Measurements from ENCODE around the gene ARID5B.
A peak's percentile ranks its signal among the peaks of the same experiment; 100 is the strongest.

The ARID5B gene

GRCh38 chr10:61892961-61893360 lies 8.5 kb upstream of the ARID5B start:
- TF ChIP-seq JUND (IDR thresholded peaks at IDR 0.05; ENCODE audit: low read depth), result no peak
- DNase-seq (ENCODE audit: low read depth in 1 of 2, low spot score in 1 of 2), result no peak
- in situ Hi-C loops (cut with HindIII; ENCODE audit: low pct_unique_long_range_greater_than_20kb, low sequenced_read_pairs), result no loop called here

- no peak for TF ChIP-seq JUND (IDR thresholded peaks at IDR 0.05; ENCODE audit: low read depth)
- in situ Hi-C loops (cut with HindIII; ENCODE audit: low pct_unique_long_range_greater_than_20kb, low sequenced_read_pairs), result no loop called here
These were observed 7.4 kb upstream of the ARID5B start for GRCh38 chr10:61894133-61894532.

GRCh38 chr10:61895898-61896600 lies 5.5 kb upstream of the ARID5B start:
- TF ChIP-seq JUND (IDR thresholded peaks at IDR 0.05; ENCODE audit: low read depth), result no peak
- in situ Hi-C loops (cut with HindIII; ENCODE audit: low pct_unique_long_range_greater_than_20kb, low sequenced_read_pairs), result no loop called here
- no peak for DNase-seq (ENCODE audit: low read depth in 1 of 2, low spot score in 1 of 2)

More at GRCh38 chr10:61894133-61894532, 7.4 kb upstream of the ARID5B start:
- DNase-seq (ENCODE audit: low read depth in 1 of 2, low spot score in 1 of 2), result no peak

- in situ Hi-C loops (cut with HindIII; ENCODE audit: low pct_unique_long_range_greater_than_20kb, low sequenced_read_pairs), result no loop called here
- DNase-seq (ENCODE audit: low read depth in 1 of 2, low spot score in 1 of 2), result peak; percentile 49 to 89
- no peak for TF ChIP-seq JUND (IDR thresholded peaks at IDR 0.05; ENCODE audit: low read depth)
These were observed 4.4 kb upstream of the ARID5B start for GRCh38 chr10:61896854-61897661.

- DNase-seq (ENCODE audit: low read depth in 1 of 2, low spot score in 1 of 2), result peak; percentile 47 to 59
- TF ChIP-seq JUND (IDR thresholded peaks at IDR 0.05; ENCODE audit: low read depth), result no peak
- in situ Hi-C loops (cut with HindIII; ENCODE audit: low pct_unique_long_range_greater_than_20kb, low sequenced_read_pairs), result no loop called here
These were observed 3.6 kb upstream of the ARID5B start for GRCh38 chr10:61897671-61898434.

- DNase-seq (ENCODE audit: low read depth in 1 of 2, low spot score in 1 of 2), result no peak
- TF ChIP-seq JUND (IDR thresholded peaks at IDR 0.05; ENCODE audit: low read depth), result no peak
- in situ Hi-C loops (cut with HindIII; ENCODE audit: low pct_unique_long_range_greater_than_20kb, low sequenced_read_pairs), result no loop called here
These were observed 3.1 kb upstream of the ARID5B start for GRCh38 chr10:61898435-61898778.

- TF ChIP-seq JUND (IDR thresholded peaks at IDR 0.05; ENCODE audit: low read depth), result no peak
- in situ Hi-C loops (cut with HindIII; ENCODE audit: low pct_unique_long_range_greater_than_20kb, low sequenced_read_pairs), result no loop called here
- no peak for DNase-seq (ENCODE audit: low read depth in 1 of 2, low spot score in 1 of 2)
These were observed 2.4 kb upstream of the ARID5B start for GRCh38 chr10:61899069-61899531.

- in situ Hi-C loops (cut with HindIII; ENCODE audit: low pct_unique_long_range_greater_than_20kb, low sequenced_read_pairs), result no loop called here
- TF ChIP-seq JUND (IDR thresholded peaks at IDR 0.05; ENCODE audit: low read depth), result no peak
These were observed 1.9 kb upstream of the ARID5B start for GRCh38 chr10:61899663-61899996.

GRCh38 chr10:61899997-61900828 lies 1.3 kb upstream of the ARID5B start:
- DNase-seq (ENCODE audit: low read depth in 1 of 2, low spot score in 1 of 2), result peak in 1 of 2 experiments; percentile 58
- in situ Hi-C loops (cut with HindIII; ENCODE audit: low pct_unique_long_range_greater_than_20kb, low sequenced_read_pairs), result no loop called here
- no peak for TF ChIP-seq JUND (IDR thresholded peaks at IDR 0.05; ENCODE audit: low read depth)

More at GRCh38 chr10:61899663-61899996, 1.9 kb upstream of the ARID5B start:
- DNase-seq (ENCODE audit: low read depth in 1 of 2, low spot score in 1 of 2), result no peak

GRCh38 chr10:61901829-61902444 lies 438 bp downstream of the ARID5B start:
- in situ Hi-C loops (cut with HindIII; ENCODE audit: low pct_unique_long_range_greater_than_20kb, low sequenced_read_pairs), result no loop called here
- DNase-seq (ENCODE audit: low read depth in 1 of 2, low spot score in 1 of 2), result no peak
- TF ChIP-seq JUND (IDR thresholded peaks at IDR 0.05; ENCODE audit: low read depth), result no peak

GRCh38 chr10:61902445-61903220 lies 1.1 kb downstream of the ARID5B start:
- in situ Hi-C loops (cut with HindIII; ENCODE audit: low pct_unique_long_range_greater_than_20kb, low sequenced_read_pairs), result no loop called here
- TF ChIP-seq JUND (IDR thresholded peaks at IDR 0.05; ENCODE audit: low read depth), result no peak
- DNase-seq (ENCODE audit: low read depth in 1 of 2, low spot score in 1 of 2), result peak in 1 of 2 experiments; percentile 75
